ENCODE results near the gene PRR14. TPM values are rescaled to one million over a fixed set of nuclear protein-coding genes. Genes with fewer than 3 reads are reported as not detected.

The PRR14 gene
- total and polyA plus RNA-seq, 10 of the 15 experiments (the other 5 are each of a cell fraction or from before 2014, with no cell fraction given): 2.5 to 66.8 (median 19.2) TPM

GRCh38 chr16:30665830-30666190 lies 15.1 kb downstream of the PRR14 start:
- ChIA-PET SMC1A (ENCODE audit: uncharacterized antibody, unreplicated experiment) (interaction anchor here (0.7 to 1.1 kb wide), 3 partner anchors 12 to 29 kb away, joined by 3 to 5 read pairs (median 4); no protein-coding TSS in a partner anchor), CTCF (interaction anchor here (0.6 to 1.2 kb wide), 3 partner anchors 28 to 211 kb away, joined by 3 to 5 read pairs (median 4); no protein-coding TSS in a partner anchor), POLR2A (interaction anchor here (0.6 kb wide), 1 partner anchor 1755 kb away, joined by 6 read pairs; no protein-coding TSS in a partner anchor), RAD21 (ENCODE audit: unreplicated experiment) (interaction anchor here (0.9 kb wide), 1 partner anchor 25 kb away, joined by 4 read pairs; no protein-coding TSS in a partner anchor)
- H3K4me3 ChIP-seq: no peak overlapping the region
- H2AFZ ChIP-seq (ENCODE audit: control insufficient read depth, low read depth, low read length): no peak overlapping the region
- H3K9me3 ChIP-seq (replicated peaks; ENCODE audit: control insufficient read depth, insufficient read depth, low read length): no peaks in the 10 kb centered on the region
- TF ChIP-seq IRF3 (IDR thresholded peaks at IDR 0.05): no peak
- TF ChIP-seq NR2C1 (IDR thresholded peaks at IDR 0.05): no peak
- no peak for TF ChIP-seq HDAC2 (IDR thresholded peaks at IDR 0.05)
- no peak for TF ChIP-seq ATF2 (IDR thresholded peaks at IDR 0.05; ENCODE audit: low read length)
- TF ChIP-seq PRDM15 (CRISPR knock-in tag; IDR thresholded peaks at IDR 0.05): no peak
- 0 out of 2 replicates have a peak, but pooled peaks have one; percentile 12 for TF ChIP-seq POLR2AphosphoS5 (IDR thresholded peaks at IDR 0.05; ENCODE audit: low read length)
- intact Hi-C loops (cut with micrococcal nuclease; ENCODE audit: unreplicated experiment) (no loop called here), in situ Hi-C loops (cut with MboI) (loop anchor here (25.0 kb wide), 1 partner anchor 1221 kb away; no protein-coding TSS in a partner anchor)
- no peak overlapping the region for H3K4me2 ChIP-seq (ENCODE audit: control insufficient read depth, insufficient read depth)
- peaks cover 30 to 40% of the 10 kb centered on the region in 2 experiments for H3K36me3 ChIP-seq (ENCODE audit: control insufficient read depth in 2 of 2, insufficient read depth in 2 of 2, low read length in 1 of 2)
- no peak overlapping the region for H3K9ac ChIP-seq (ENCODE audit: control insufficient read depth, insufficient read depth, low read length)
- no TSS peak for BruUV-seq (replicated peaks)
- DNase-seq (ENCODE audit: low read depth, low spot score) (no peak), ATAC-seq (no peak), FAIRE-seq (no peak)
- peaks cover 14% of the 10 kb centered on the region for H3K4me1 ChIP-seq (ENCODE audit: control insufficient read depth, insufficient read depth, low read length)
- no peak overlapping the region for H3K27ac ChIP-seq (ENCODE audit: control insufficient read depth, insufficient read depth)
- peaks cover 32% of the 10 kb centered on the region for H3K79me2 ChIP-seq (ENCODE audit: control insufficient read depth, insufficient read depth, low read length)
- no peaks in the 10 kb centered on the region for H3K27me3 ChIP-seq (replicated peaks in 1 of 2; ENCODE audit: control insufficient read depth in 2 of 2, insufficient read depth in 2 of 2, low read length in 1 of 2)
- 93% methylated on average over 4 of the region's 4 CpGs for WGBS (ENCODE audit: insufficient coverage, insufficient replicate concordance, low lambda C conversion rate, missing lambda C conversion rate)
- H4K20me1 ChIP-seq (ENCODE audit: control insufficient read depth, insufficient read depth): 0 out of 2 replicates have a peak, but pooled peaks cover 4% of the 10 kb centered on the region
